Pancreas (tissue), 10 donors: ENCODE measurements around the gene OR13J1. TPM values are rescaled to one million over a fixed set of nuclear protein-coding genes. Genes with fewer than 3 reads are reported as not detected.

Experiments
- ATAC-seq, 4 donors: fragments of 200-7000 bp; cut with Tn5 transposase; one replicate each; pipeline versions ENCODE4 v1.8.0 to v1.9.1; 2020; ENCODE audit warnings: mild to moderate bottlenecking in 4 of 4, moderate library complexity in 4 of 4
- DNase-seq, 6 donors: peaks; one replicate each; pipeline ENCODE4 v3.0.0-alpha.2; 2020
- FAIRE-seq: peaks from 2 replicates; lab custom pipeline; 2012; peaks lifted over from hg19 to GRCh38; lab: Jason Lieb, UNC
- H3K27ac ChIP-seq, 4 donors: fragments of 200-600 bp; sonication (generic); 1 replicate in 3 of 4; 2 replicates in 1 of 4; pipeline versions ENCODE4 v1.5.0 to v1.8.0; 2020
- H3K27me3 ChIP-seq, 4 donors: fragments of 200-600 bp; one replicate each; pipeline ENCODE4 v1.8.0; 2021
- H3K36me3 ChIP-seq, 3 donors: fragments of 200-600 bp; sonication (generic) in 1 of 3; one replicate each; pipeline versions ENCODE4 v1.5.0 to v1.8.0; 2020 to 2021
- H3K4me1 ChIP-seq, 3 donors: fragments of 200-600 bp; one replicate each; pipeline ENCODE4 v1.8.0; 2021
- H3K4me3 ChIP-seq, 4 donors: fragments of 200-600 bp; sonication (generic) in 2 of 4; one replicate each; pipeline versions ENCODE4 v1.5.0 to v1.8.0; 2020 to 2021
- H3K9me3 ChIP-seq, 4 donors: fragments of 200-600 bp; one replicate each; pipeline ENCODE4 v1.8.0; 2021
- CTCF ChIP-seq, 4 donors: fragments of 200-600 bp; sonication (generic) in 3 of 4; IDR thresholded peaks; one replicate each; pipeline versions ENCODE4 v1.5.0 to v1.8.0; 2021; ENCODE audit warnings: antibody characterized with exemption in 4 of 4
- WGBS, 2 donors: extraction: QIAGEN DNeasy Blood & Tissue Kit; methylation state at CpG; one replicate each; pipeline ENCODE4 v1.1.7; 2013; 5-methylcytosine and 5-hydroxymethylcytosine counted together
- intact Hi-C, 3 donors: fragments of 100-400 bp; cut with DNase I; formaldehyde crosslinking; loops; one replicate each; pipeline versions ENCODE4 v1.11.1 to v1.14.2; 2022
- polyA plus RNA-seq, 2 donors: library from polyadenylated mRNA; stranded (reverse); fragments of 200-250 nt; gene quantifications; one replicate each; pipeline ENCODE4 v1.2.3, GENCODE V29; 2013
- total RNA-seq, 6 donors: library from RNA; stranded (reverse); fragmentation: NEBNext Ultra II Directional in 4 of 6; extraction: Animal tissue kit (Norgen Biotek cat#: 25700) in 4 of 6; gene quantifications; one replicate each; pipeline versions ENCODE4 v1.2.1 to v1.2.4, GENCODE V29; 2021 to 2023
- donor health status: healthy with polysubstance abuse.
- donor health status: DM: no; HTN: no; CAD: no; lungs with moderate emphysema.
- donor health status: DM: no; HTN: no; CAD: no.
- donor health status: control.
- donor health status: control.
- donor health status: Bipolar disorder and iron deficiency.
- donor health status: DM: yes; HTN: yes; CAD: no.
- donor health status: DM: no; HTN: no; CAD: no.
- donor health status: DM: no; HTN: no; CAD: no.
- donor health status: DM: yes; HTN: yes; CAD: no.

The OR13J1 gene
- total and polyA plus RNA-seq, 8 donors = not detected

GRCh38 chr9:35861161-35861897 lies 8.9 kb downstream of the OR13J1 start:
- no peak for FAIRE-seq
- H3K9me3 ChIP-seq = no peaks in the 10 kb centered on the region
- no peak overlapping the region for H3K27ac ChIP-seq
- TF ChIP-seq CTCF (IDR thresholded peaks at IDR 0.05) = no peak
- H3K4me3 ChIP-seq = no peak overlapping the region
- DNase-seq = no peak
- H3K36me3 ChIP-seq = no peaks in the 10 kb centered on the region
- intact Hi-C loops = no loop called here
- H3K4me1 ChIP-seq = no peaks in the 10 kb centered on the region
- no peaks in the 10 kb centered on the region for H3K27me3 ChIP-seq
- WGBS, 2 donors = 32 to 43% methylated on average over 12 of the region's 12 CpGs
- ATAC-seq = no peak

- ATAC-seq (peak in 2 of 4 donors; percentile 10 to 28), FAIRE-seq (no peak), DNase-seq (no peak)
- Histone ChIP-seq H3K4me1 (no peaks in the 10 kb centered on the region), H3K27ac (no peak overlapping the region), H3K4me3 (no peak overlapping the region), H3K36me3 (no peaks in the 10 kb centered on the region), H3K27me3 (no peaks in the 10 kb centered on the region), H3K9me3 (no peaks in the 10 kb centered on the region)
- 33 to 37% methylated on average over 3 of the region's 3 CpGs for WGBS, 2 donors
- intact Hi-C loops = no loop called here
- no peak for TF ChIP-seq CTCF (IDR thresholded peaks at IDR 0.05)
Measured at GRCh38 chr9:35859990-35860339, 10.2 kb downstream of the OR13J1 start.

GRCh38 chr9:35859310-35859989 lies 10.8 kb downstream of the OR13J1 start:
- Histone ChIP-seq H3K4me1 (no peaks in the 10 kb centered on the region), H3K36me3 (no peaks in the 10 kb centered on the region), H3K4me3 (no peak overlapping the region), H3K27ac (no peak overlapping the region), H3K9me3 (no peaks in the 10 kb centered on the region), H3K27me3 (no peaks in the 10 kb centered on the region)
- DNase-seq (no peak), ATAC-seq (peak in 3 of 4 donors; percentile 26 to 56 (median 53)), FAIRE-seq (no peak)
- WGBS, 2 donors = 45 to 46% methylated on average over 16 of the region's 16 CpGs
- intact Hi-C loops = no loop called here
- TF ChIP-seq CTCF (IDR thresholded peaks at IDR 0.05) = no peak

- DNase-seq = no peak
- TF ChIP-seq CTCF (IDR thresholded peaks at IDR 0.05) = no peak
- Histone ChIP-seq H3K9me3 (no peaks in the 10 kb centered on the region), H3K4me3 (no peak overlapping the region), H3K27ac (no peak overlapping the region), H3K4me1 (no peaks in the 10 kb centered on the region), H3K27me3 (no peaks in the 10 kb centered on the region), H3K36me3 (no peaks in the 10 kb centered on the region)
- WGBS, 2 donors = 43 to 49% methylated on average over 5 of the region's 5 CpGs
- intact Hi-C loops = no loop called here
- FAIRE-seq = no peak
- no peak for ATAC-seq
Measured at GRCh38 chr9:35858458-35858857, 11.7 kb downstream of the OR13J1 start.

GRCh38 chr9:35856882-35857281 lies 13.3 kb downstream of the OR13J1 start:
- ATAC-seq (no peak), DNase-seq (no peak), FAIRE-seq (no peak)
- H3K36me3 ChIP-seq = no peaks in the 10 kb centered on the region
- H3K9me3 ChIP-seq = no peaks in the 10 kb centered on the region
- H3K4me3 ChIP-seq = no peak overlapping the region
- no peaks in the 10 kb centered on the region for H3K27me3 ChIP-seq
- no peak overlapping the region for H3K27ac ChIP-seq
- H3K4me1 ChIP-seq = no peaks in the 10 kb centered on the region
- intact Hi-C loops = no loop called here
- no peak for TF ChIP-seq CTCF (IDR thresholded peaks at IDR 0.05)
- WGBS, 2 donors = 77 to 87% methylated on average over 5 of the region's 5 CpGs
